22Rv1 (cell line): ENCODE measurements around the gene OR2B3.

Source experiments
- H3K27ac ChIP-seq: fragments of 450-650 bp; 2 replicates; pipeline ENCODE4 v1.5.1; 2017
- CTCF ChIP-seq: fragments of 450-650 bp; IDR thresholded peaks from 2 replicates; pipeline ENCODE4 v1.5.1; 2017; ENCODE audit warnings: mild to moderate bottlenecking
- ZFX ChIP-seq: fragments of 450-650 bp; IDR thresholded peaks from 2 replicates; pipeline ENCODE4 v1.6.1; 2017; ENCODE audit warnings: antibody characterized with exemption, borderline replicate concordance

OR2B3 gene

GRCh38 chr6:29099190-29099589, 12.1 kb upstream of the OR2B3 start, which contains the start of gene OR2J1:
TSS of gene OR2J1 (plus strand) at chr6:29099490. CDS start at chr6:29100943, 1,453 bp downstream.
- no peak for TF ChIP-seq CTCF
- TF ChIP-seq ZFX: no peak
- H3K27ac ChIP-seq: no peak within 1 kb of the TSS

- TF ChIP-seq CTCF (no peak), ZFX (no peak)
Measured at GRCh38 chr6:29097803-29098202, 10.7 kb upstream of the OR2B3 start.

GRCh38 chr6:29092957-29093356, 5.8 kb upstream of the OR2B3 start:
- H3K27ac ChIP-seq: no peak overlapping the region
- TF ChIP-seq CTCF (no peak), ZFX (no peak)

More at GRCh38 chr6:29097803-29098202, 10.7 kb upstream of the OR2B3 start:
- H3K27ac ChIP-seq: no peak overlapping the region

GRCh38 chr6:29082457-29082856, 4.7 kb downstream of the OR2B3 start:
- H3K27ac ChIP-seq: no peak overlapping the region
- TF ChIP-seq CTCF: no peak

- no peak for TF ChIP-seq CTCF
- no peak for TF ChIP-seq ZFX
- no peak overlapping the region for H3K27ac ChIP-seq
Measured at GRCh38 chr6:29081312-29081711, 5.8 kb downstream of the OR2B3 start.

GRCh38 chr6:29079203-29079602, 7.9 kb downstream of the OR2B3 start:
- no peak overlapping the region for H3K27ac ChIP-seq
- no peak for TF ChIP-seq CTCF
- no peak for TF ChIP-seq ZFX

- no peak overlapping the region for H3K27ac ChIP-seq
- TF ChIP-seq ZFX (no peak), CTCF (peak; percentile 78)
Measured at GRCh38 chr6:29071831-29072723, 15.0 kb downstream of the OR2B3 start.
